Heart right ventricle (tissue), 16 donors: ENCODE results near the gene EXOC3L4. TPM values are rescaled to one million over a fixed set of nuclear protein-coding genes. Genes with fewer than 3 reads are reported as not detected.

ENCODE experiments used
- ATAC-seq, 8 donors: fragments of 200-7000 bp; cut with Tn5 transposase; one replicate each; pipeline ENCODE4 v1.9.1; 2020; ENCODE audit warnings: mild to moderate bottlenecking in 8 of 8, moderate library complexity in 8 of 8, moderate number of reproducible peaks in 1 of 8
- DNase-seq, 2 donors: peaks; one replicate each; pipeline ENCODE4 v3.0.0-alpha.2; 2020
- H3K27ac ChIP-seq, 10 donors: fragments of 200-600 bp; sonication (generic) in 2 of 10; one replicate each; pipeline versions ENCODE4 v1.5.0 to v1.8.0; 2020 to 2022; ENCODE audit warnings: mild to moderate bottlenecking in 3 of 10
- H3K27me3 ChIP-seq, 7 donors: fragments of 200-600 bp; one replicate each; pipeline ENCODE4 v1.8.0; 2021 to 2022; ENCODE audit warnings: mild to moderate bottlenecking in 2 of 7
- H3K36me3 ChIP-seq, 9 donors: fragments of 200-600 bp; sonication (generic) in 1 of 9; one replicate each; pipeline versions ENCODE4 v1.5.0 to v1.8.0; 2020 to 2022; ENCODE audit warnings: mild to moderate bottlenecking in 2 of 9
- H3K4me1 ChIP-seq, 9 donors: fragments of 200-600 bp; sonication (generic) in 1 of 9; one replicate each; pipeline versions ENCODE4 v1.5.0 to v1.8.0; 2020 to 2022; ENCODE audit warnings: mild to moderate bottlenecking in 4 of 9
- H3K4me3 ChIP-seq, 10 donors: fragments of 200-600 bp; sonication (generic) in 2 of 10; one replicate each; pipeline versions ENCODE4 v1.5.0 to v1.8.0; 2020 to 2022; ENCODE audit warnings: mild to moderate bottlenecking in 7 of 10, moderate library complexity in 2 of 10
- H3K9me3 ChIP-seq, 11 donors: fragments of 200-600 bp in 10 of 11; sonication (generic) in 2 of 11; one replicate each; pipeline versions ENCODE4 v1.5.0 to v1.8.0; 2013 to 2022; ENCODE audit warnings: mild to moderate bottlenecking in 2 of 11, control low read depth in 1 of 11, moderate library complexity in 1 of 11
- WGBS, 2 donors: extraction: QIAGEN DNeasy Blood & Tissue Kit; methylation state at CpG; one replicate each; pipeline ENCODE4 v1.1.7; 2013; ENCODE audit warnings: inconsistent platforms in 1 of 2; 5-methylcytosine and 5-hydroxymethylcytosine counted together
- intact Hi-C, 10 donors: fragments of 100-400 bp; cut with DNase I; formaldehyde crosslinking; loops; one replicate each; pipeline versions ENCODE4 v1.11.1 to v1.14.2; 2022
- polyA plus RNA-seq, 2 donors: library from polyadenylated mRNA; stranded (reverse); fragments of 200-250 nt; gene quantifications; one replicate each; pipeline ENCODE4 v1.2.3, GENCODE V29; 2013
- total RNA-seq, 10 donors: library from RNA; stranded (reverse); fragmentation: NEBNext Ultra II Directional in 3 of 10; extraction: Animal tissue kit (Norgen Biotek cat#: 25700) in 3 of 10; gene quantifications; one replicate each; pipeline versions ENCODE4 v1.2.1 to v1.2.4, GENCODE V29; 2021 to 2023
- TF ChIP-seq, protein P1 (sequence below), 9 donors: fragments of 200-600 bp; sonication (generic) in 2 of 9; IDR thresholded peaks; one replicate each; pipeline versions ENCODE4 v1.5.0 to v1.8.0; 2021 to 2022; ENCODE audit warnings: antibody characterized with exemption in 9 of 9, mild to moderate bottlenecking in 5 of 9, moderate library complexity in 1 of 9
- donor health status: Arrhythmogenic right ventricular cardiomyopathy.
- donor health status: ischemic (EF 13 %, LVEDD 7.1; RV severe dilation, severe dysfunction).
- donor health status: healthy with polysubstance abuse.
- donor health status: DM: no; HTN: yes; CAD: no.
- donor health status: DM: no; HTN: no; CAD: no.
- donor health status: ischemic (EF 25% LVEDD 6.9; RV normal size, moderate dysfunction).
- donor health status: ischemic (EF 25% LVEDD 5.7; RV mildly dilated, moderate dysfunction).
- donor health status: healthy.
- donor health status: DM: yes; HTN: yes; CAD: no.
- donor health status: Ischemic cardiomyopathy.
- donor health status: ischemic (EF 35%, LVEDD 5.7; RV mildly dilated, moderate dysfunction).
- donor health status: nonischemic (EF 11% LVEDD 7.7; RV severe dilation, severe dysfunction).
- donor health status: DM: yes; HTN: yes; CAD: no.
- donor health status: PGD.
- donor health status: ischemic (EF 29% LVEDD 5.4; RV normal size, mild dysfunction).
- donor health status: nonischemic (EF 23%, LVEDD 6.1; RV moderate dilation, normal function).

EXOC3L4 gene
- total and polyA plus RNA-seq, 12 donors = 0.16 to 2.0 (median 0.50) TPM; not detected in 4

DNA sequence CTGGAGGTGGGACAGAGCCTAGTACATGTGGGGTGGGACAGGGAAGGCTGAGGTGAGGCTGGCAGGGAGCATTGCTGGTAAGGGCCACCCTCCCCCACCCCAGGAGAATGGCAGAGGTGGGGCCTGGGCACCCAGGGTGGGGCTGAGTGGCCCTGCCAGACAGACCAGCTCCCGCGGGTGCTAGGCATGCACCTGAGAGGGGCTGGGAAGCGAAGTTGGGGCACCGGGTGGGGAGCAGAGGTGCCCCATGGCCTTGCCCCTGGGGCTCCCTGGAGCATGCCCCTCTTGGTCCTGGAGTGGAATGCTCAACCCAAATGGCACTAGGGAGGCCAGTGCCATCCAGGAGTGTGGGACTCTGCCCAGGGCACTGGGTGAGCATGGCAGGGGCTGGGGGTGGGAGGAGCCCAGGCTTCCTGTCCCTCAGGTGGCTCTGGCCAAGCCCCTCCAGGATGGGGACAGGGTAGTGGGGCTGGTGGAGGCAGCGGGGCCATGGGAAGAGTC is 30.0 kb downstream of the EXOC3L4 start:
- peaks cover 37 to 89% (median 77%) of the 10 kb centered on the region in 9 donors for H3K4me1 ChIP-seq
- DNase-seq = no peak

DNA sequence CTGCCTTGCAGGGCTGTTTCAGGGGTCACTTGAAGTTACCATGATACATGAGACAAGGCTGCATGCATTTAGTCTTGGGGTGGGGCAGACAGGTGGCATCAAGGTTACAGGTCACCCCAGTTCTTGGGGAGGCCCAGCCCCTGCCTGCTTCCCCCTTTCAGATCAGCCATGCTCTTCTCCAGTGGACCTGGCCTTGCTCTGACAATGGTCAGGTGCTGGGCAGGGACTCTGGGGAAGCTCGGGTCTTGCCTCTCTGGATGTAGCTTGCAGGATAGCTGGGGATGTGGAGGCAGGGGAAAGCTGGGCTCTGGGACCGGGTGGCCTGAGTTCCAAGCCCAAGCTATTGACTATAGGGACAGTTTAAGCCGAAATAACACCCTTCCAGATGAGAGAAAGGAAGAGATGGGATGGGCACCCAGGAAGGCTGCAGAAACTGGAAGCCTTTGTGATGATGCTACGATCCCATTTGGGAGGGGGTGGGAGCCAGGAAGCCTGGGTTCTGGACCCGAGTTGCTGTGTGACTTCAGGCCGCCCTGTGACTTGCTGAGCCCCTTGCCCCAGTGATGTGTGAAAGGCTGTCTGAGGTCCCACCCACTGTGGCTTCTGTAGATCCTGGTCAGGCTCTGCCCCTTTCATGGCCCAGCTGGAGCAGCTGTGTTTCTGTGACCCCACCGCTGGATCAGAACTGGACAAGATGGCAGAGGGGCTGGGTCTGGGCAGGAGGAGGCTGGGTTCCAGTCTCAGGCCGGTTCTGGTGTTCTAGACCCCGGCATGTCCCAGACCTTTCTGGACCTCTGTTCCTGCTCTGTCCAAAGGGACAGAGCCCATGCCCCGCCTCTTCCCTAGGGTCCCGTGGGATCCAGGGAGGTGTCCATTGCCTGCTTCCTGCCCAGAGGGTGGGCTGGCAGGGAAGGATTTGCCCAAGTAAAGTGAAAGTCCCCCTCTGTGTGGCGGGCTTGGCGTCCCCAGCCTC is 30.9 kb downstream of the EXOC3L4 start:
- Histone ChIP-seq H3K4me1 (peaks cover 37 to 92% (median 77%) of the 10 kb centered on the region in 9 donors), H3K27ac (peak overlapping the region in 3 of 10 donors; percentile 26 to 99 (median 98)), H3K9me3 (no peaks in the 10 kb centered on the region), H3K36me3 (peaks cover 0 to 43% (median 0%) of the 10 kb centered on the region in 9 donors), H3K27me3 (peaks cover 0 to 6% (median 0%) of the 10 kb centered on the region in 7 donors), H3K4me3 (peak overlapping the region in 7 of 10 donors; percentile 65 to 98 (median 89))
- ATAC-seq (no peak), DNase-seq (no peak)
- TF ChIP-seq, protein P1, sequence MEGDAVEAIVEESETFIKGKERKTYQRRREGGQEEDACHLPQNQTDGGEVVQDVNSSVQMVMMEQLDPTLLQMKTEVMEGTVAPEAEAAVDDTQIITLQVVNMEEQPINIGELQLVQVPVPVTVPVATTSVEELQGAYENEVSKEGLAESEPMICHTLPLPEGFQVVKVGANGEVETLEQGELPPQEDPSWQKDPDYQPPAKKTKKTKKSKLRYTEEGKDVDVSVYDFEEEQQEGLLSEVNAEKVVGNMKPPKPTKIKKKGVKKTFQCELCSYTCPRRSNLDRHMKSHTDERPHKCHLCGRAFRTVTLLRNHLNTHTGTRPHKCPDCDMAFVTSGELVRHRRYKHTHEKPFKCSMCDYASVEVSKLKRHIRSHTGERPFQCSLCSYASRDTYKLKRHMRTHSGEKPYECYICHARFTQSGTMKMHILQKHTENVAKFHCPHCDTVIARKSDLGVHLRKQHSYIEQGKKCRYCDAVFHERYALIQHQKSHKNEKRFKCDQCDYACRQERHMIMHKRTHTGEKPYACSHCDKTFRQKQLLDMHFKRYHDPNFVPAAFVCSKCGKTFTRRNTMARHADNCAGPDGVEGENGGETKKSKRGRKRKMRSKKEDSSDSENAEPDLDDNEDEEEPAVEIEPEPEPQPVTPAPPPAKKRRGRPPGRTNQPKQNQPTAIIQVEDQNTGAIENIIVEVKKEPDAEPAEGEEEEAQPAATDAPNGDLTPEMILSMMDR (IDR thresholded peaks at IDR 0.05) = no peak
- intact Hi-C loops = no loop called here
- 82 to 86% methylated on average over 13 of the region's 13 CpGs for WGBS, 2 donors

More for the DNA sequence above, 30.0 kb downstream of the EXOC3L4 start:
- H3K36me3 ChIP-seq = peaks cover 0 to 35% (median 0%) of the 10 kb centered on the region in 9 donors
- H3K27ac ChIP-seq = peak overlapping the region in 6 of 10 donors; percentile 3 to 99 (median 96)
- peaks cover 0 to 6% (median 0%) of the 10 kb centered on the region in 7 donors for H3K27me3 ChIP-seq
- 82 to 94% methylated on average over 5 of the region's 5 CpGs for WGBS, 2 donors
- TF ChIP-seq, protein P1 (IDR thresholded peaks at IDR 0.05) = no peak
- no peak for ATAC-seq
- H3K4me3 ChIP-seq = peak overlapping the region in 9 of 10 donors; percentile 56 to 98 (median 86)
- no peaks in the 10 kb centered on the region for H3K9me3 ChIP-seq
- intact Hi-C loops = loop anchor here in 1 of 10 donors (5.0 kb wide), 1 partner anchor 47 kb away; no protein-coding TSS in a partner anchor

- DNase-seq (no peak), ATAC-seq (no peak)
- Histone ChIP-seq H3K36me3 (peaks cover 0 to 52% (median 4%) of the 10 kb centered on the region in 9 donors), H3K4me3 (peak overlapping the region in 9 of 10 donors; percentile 10 to 95 (median 26)), H3K4me1 (peaks cover 41 to 92% (median 69%) of the 10 kb centered on the region in 9 donors), H3K9me3 (no peaks in the 10 kb centered on the region), H3K27me3 (peaks cover 0 to 6% (median 0%) of the 10 kb centered on the region in 7 donors), H3K27ac (peak overlapping the region in 3 of 10 donors; percentile 17 to 63 (median 28))
- TF ChIP-seq, protein P1 (IDR thresholded peaks at IDR 0.05) = no peak
- WGBS, 2 donors = 65 to 75% methylated on average over 22 of the region's 22 CpGs
- intact Hi-C loops = no loop called here
Measured at GRCh38 chr14:103126088-103126872, 31.8 kb downstream of the EXOC3L4 start.
